ACC112 (cell line): ENCODE results near the gene TRIM45.
"Not testable (repeated sequence)": the region's sequence is repeated elsewhere in the genome, so short reads cannot be mapped to it uniquely, and the experiment has no call there.

Source experiments
- H2AFZ ChIP-seq: fragments of 200-600 bp; sonication (generic); one replicate; pipeline ENCODE4 v1.6.0; 2017; ENCODE audit warnings: antibody characterized with exemption, low read length; ENCODE audit not compliant: unreplicated experiment
- H3K27ac ChIP-seq: fragments of 200-600 bp; sonication (generic); 2 replicates; pipeline ENCODE4 v1.5.1; 2014; ENCODE audit warnings: low read depth, mild to moderate bottlenecking, antibody characterized with exemption, low read length, moderate library complexity
- H3K27me3 ChIP-seq: fragments of 200-600 bp; sonication (generic); 2 replicates; pipeline ENCODE4 v1.6.1; 2014; ENCODE audit warnings: mild to moderate bottlenecking, antibody characterized with exemption, low read length, moderate library complexity, mixed read lengths; ENCODE audit not compliant: insufficient read depth
- H3K36me3 ChIP-seq: fragments of 200-600 bp; sonication (generic); 2 replicates; pipeline ENCODE4 v1.6.1; 2016; ENCODE audit warnings: mild to moderate bottlenecking, antibody characterized with exemption, low read length, moderate library complexity, mixed read lengths; ENCODE audit not compliant: insufficient read depth
- H3K4me1 ChIP-seq: fragments of 200-600 bp; sonication (generic); one replicate; pipeline ENCODE4 v1.6.1; 2016; ENCODE audit warnings: low read length, mixed read lengths; ENCODE audit not compliant: insufficient read depth, unreplicated experiment, control insufficient read depth
- H3K4me3 ChIP-seq: fragments of 200-600 bp; sonication (generic); 2 replicates; pipeline ENCODE4 v1.5.1; 2014; ENCODE audit warnings: mild to moderate bottlenecking, low read depth, low read length
- H3K79me2 ChIP-seq: fragments of 200-600 bp; sonication (generic); one replicate; pipeline ENCODE4 v1.6.0; 2016; ENCODE audit warnings: low read length; ENCODE audit not compliant: control insufficient read depth, unreplicated experiment, insufficient read depth

TRIM45 gene, protein sequence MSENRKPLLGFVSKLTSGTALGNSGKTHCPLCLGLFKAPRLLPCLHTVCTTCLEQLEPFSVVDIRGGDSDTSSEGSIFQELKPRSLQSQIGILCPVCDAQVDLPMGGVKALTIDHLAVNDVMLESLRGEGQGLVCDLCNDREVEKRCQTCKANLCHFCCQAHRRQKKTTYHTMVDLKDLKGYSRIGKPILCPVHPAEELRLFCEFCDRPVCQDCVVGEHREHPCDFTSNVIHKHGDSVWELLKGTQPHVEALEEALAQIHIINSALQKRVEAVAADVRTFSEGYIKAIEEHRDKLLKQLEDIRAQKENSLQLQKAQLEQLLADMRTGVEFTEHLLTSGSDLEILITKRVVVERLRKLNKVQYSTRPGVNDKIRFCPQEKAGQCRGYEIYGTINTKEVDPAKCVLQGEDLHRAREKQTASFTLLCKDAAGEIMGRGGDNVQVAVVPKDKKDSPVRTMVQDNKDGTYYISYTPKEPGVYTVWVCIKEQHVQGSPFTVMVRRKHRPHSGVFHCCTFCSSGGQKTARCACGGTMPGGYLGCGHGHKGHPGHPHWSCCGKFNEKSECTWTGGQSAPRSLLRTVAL

DNA sequence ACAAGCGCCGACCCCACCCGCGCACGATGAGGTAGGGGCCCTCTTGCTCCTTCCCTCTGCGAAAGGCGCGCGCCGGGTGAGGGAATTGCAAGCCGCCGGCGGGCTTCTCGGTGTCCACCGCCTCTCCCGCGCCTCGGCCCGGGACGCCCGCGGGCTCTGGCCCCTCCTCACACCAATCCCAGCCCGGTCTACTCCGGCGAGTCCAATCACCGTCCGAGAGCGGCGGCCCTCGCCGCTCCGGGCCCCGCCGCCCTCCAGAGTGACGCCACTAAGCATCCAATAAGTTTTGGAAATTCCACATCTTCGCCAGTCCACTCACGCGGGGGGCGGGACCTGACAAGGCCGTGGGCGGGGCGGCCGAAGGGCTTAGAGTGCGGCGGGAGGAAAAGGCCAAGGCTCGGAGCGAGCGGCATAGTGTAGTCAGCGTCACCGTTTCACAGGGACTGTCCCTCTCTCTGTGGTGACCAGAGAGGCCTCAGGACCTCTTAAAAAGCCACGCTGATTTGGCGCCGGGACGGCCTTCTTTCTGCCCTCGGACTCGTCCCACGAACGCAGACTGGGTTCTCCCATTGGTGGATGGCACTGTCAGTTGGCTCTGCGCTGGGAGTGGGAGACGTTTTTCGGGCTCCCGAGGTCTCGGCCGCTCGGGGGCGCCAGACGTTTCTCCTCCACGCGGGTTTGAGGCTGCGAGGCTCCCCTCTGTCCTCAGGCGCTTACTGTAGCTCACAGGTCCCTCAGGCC, at the start of gene TRIM45:
TSS of gene TRIM45 (minus strand) at position 161 of the 741 bp plus-strand sequence. CDS start 548 bp downstream, outside the sequence.
- Histone ChIP-seq H3K4me1 (peaks cover 15% of the 10 kb centered on the region), H3K27ac (peak within 1 kb of the TSS; percentile 90), H2AFZ (peak within 1 kb of the TSS; percentile 99)

DNA sequence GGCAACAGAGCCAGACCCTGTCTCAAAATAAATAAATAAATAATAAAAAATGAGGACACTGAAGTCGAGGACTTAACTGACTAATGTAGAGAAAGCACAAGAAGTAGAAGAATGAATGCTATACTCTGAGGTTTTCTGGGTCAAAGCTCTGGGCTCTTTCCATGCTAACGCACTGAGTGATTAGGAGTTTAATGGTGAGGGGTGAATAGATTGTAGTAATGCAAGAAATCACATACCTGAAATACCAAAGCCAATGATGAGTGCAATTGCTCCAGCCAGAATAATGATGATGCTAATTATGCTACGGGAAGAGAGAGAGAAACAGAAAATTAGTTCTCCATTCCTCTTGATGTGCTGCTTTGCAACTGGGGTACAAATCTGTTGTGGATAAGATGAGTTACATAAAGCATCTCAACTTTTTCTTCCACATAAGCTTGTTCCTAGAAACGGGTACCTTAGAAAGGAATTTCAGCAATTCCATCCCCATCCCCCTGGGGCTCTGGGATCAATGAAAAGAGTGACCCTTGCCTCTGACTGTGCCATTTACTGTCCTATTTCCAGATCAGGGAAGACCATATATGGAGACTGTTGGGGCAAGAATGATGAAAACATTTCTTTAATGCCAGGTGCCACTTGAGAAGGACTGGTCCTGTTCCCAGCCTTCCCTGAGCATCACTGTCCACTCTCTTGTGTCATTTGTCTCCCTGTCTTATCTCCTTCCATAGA, 48.5 kb upstream of the TRIM45 start:
- H3K27me3 ChIP-seq, result no peaks in the 10 kb centered on the region
- no peak overlapping the region for H3K4me3 ChIP-seq
- no peak overlapping the region for H3K27ac ChIP-seq
- H3K79me2 ChIP-seq, result no peaks in the 10 kb centered on the region
- no peaks in the 10 kb centered on the region for H3K36me3 ChIP-seq
- H2AFZ ChIP-seq, result no peak overlapping the region
- peaks cover 12% of the 10 kb centered on the region for H3K4me1 ChIP-seq

More for the DNA sequence above, at the start of gene TRIM45:
- peak within 1 kb of the TSS; percentile 96 for H3K4me3 ChIP-seq
- peaks cover 5% of the 10 kb centered on the region for H3K27me3 ChIP-seq
- H3K36me3 ChIP-seq, result 0 out of 2 replicates have a peak, but pooled peaks cover 4% of the 10 kb centered on the region
- no peaks in the 10 kb centered on the region for H3K79me2 ChIP-seq

DNA sequence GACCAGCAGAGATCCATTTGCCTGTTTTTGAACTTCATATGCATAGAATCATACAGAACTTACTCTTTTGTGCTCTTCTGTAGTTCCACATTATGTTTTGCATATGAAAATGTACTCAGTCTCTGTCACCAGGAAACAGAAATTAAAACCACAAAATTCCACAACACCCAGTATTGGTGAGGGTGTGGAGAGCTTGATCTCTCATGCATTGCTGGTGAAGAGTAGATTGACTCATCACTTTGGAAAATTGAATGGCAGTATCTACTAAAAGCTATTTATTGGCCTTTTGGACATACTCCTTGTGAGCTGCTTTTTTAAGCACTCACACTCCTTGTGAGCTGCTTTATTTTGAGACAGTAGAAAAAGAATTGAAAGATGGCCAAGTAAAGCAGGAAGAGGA, 45.9 kb upstream of the TRIM45 start:
- Histone ChIP-seq H3K4me3 (no peak overlapping the region), H3K79me2 (no peaks in the 10 kb centered on the region)

DNA sequence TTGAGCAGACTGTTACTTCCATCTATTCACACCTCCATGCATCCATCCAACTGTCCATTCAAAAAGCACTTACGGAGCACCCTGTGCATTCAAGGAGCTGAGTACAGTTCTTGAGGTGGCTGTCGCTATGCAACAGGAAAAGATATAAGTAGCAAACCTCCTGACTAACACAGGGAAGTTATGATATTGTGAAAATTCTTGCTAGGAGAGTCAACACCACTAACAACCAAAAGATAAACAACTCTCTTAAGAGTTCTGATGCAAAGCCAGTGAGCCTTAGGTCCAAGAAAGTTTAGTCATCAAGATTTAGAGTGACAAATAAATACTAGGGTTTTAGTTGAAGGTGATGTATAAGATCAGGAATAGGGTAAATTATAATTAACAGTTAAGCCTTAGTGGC, 44.5 kb upstream of the TRIM45 start:
- peaks cover 4% of the 10 kb centered on the region for H3K27me3 ChIP-seq
- H3K4me1 ChIP-seq, result no peaks in the 10 kb centered on the region
- no peaks in the 10 kb centered on the region for H3K36me3 ChIP-seq
- H2AFZ ChIP-seq, result no peak overlapping the region
- no peak overlapping the region for H3K4me3 ChIP-seq
- H3K79me2 ChIP-seq, result no peaks in the 10 kb centered on the region
- peak overlapping the region; percentile 30; the same call in 1 of the 2 replicates for H3K27ac ChIP-seq

More for the DNA sequence above, 45.9 kb upstream of the TRIM45 start:
- Histone ChIP-seq H3K36me3 (no peaks in the 10 kb centered on the region), H3K27me3 (no peaks in the 10 kb centered on the region), H3K4me1 (peaks cover 10% of the 10 kb centered on the region), H2AFZ (no peak overlapping the region), H3K27ac (no peak overlapping the region)

DNA sequence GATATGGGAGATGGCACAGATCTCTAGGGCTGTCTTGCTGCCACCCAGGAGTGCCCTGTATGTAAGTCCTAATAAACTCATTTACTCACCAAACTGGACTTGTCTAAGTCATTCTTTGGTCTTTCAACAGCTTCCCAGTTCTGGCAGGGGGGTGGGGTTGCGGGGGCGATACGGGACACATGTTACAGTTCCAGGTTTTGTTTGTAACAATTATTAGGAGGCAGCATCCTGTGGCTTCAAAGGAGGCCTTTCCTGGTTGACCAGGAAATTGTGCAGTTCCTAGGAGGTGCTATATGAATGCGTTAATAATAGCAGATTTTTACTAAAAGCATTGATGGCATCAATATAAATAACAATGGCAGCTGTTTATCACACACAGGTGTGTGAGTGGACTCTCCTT, 42.7 kb upstream of the TRIM45 start:
- H3K27ac ChIP-seq, result no peak overlapping the region
- H3K4me3 ChIP-seq, result no peak overlapping the region
- no peaks in the 10 kb centered on the region for H3K79me2 ChIP-seq
- H3K27me3 ChIP-seq, result peaks cover 16% of the 10 kb centered on the region
- H2AFZ ChIP-seq, result no peak overlapping the region
- H3K4me1 ChIP-seq, result no peaks in the 10 kb centered on the region
- H3K36me3 ChIP-seq, result no peaks in the 10 kb centered on the region

DNA sequence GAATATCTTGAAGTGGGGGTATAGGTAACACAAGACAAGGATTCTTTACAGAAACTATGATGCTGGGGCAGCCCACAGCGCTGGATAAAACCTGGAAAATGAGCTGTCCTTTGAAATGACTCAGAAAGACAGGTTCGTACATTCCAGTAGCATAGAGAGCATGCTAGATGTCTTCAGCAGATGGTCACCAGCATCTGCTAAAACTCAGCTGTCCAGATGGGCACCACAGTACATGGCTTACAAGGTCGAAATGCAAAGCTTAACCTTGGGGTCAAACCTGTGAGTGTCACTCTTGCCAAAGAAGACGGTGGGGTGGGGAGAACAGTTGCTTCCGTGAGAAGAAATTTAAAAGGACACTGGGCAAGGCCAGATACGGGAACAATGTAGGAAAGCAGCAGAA, 41.3 kb upstream of the TRIM45 start:
- Histone ChIP-seq H3K27ac (no peak overlapping the region), H3K36me3 (no peaks in the 10 kb centered on the region), H3K79me2 (no peaks in the 10 kb centered on the region), H3K4me1 (no peaks in the 10 kb centered on the region), H2AFZ (no peak overlapping the region), H3K27me3 (peaks cover 16% of the 10 kb centered on the region), H3K4me3 (no peak overlapping the region)

DNA sequence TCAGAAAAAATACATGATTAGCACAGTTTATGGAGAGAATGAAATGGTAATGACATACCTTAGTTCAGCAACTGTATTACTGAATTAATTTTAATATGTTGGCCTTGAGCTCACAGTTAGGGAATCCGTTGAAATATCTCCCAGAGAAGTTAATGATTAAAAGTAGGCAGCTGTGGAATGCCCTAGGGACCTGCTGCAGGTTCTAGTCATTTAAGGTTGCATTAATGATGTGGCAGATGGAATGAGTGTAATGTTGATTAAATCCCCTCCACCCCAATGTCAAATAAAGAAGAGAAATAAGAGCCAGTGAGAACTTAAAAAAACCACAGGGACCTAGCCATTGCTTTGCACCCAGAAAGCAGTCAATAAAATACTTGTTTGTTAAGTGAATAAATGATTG, 40.3 kb upstream of the TRIM45 start:
- no peak overlapping the region for H3K4me3 ChIP-seq
- no peak overlapping the region for H2AFZ ChIP-seq
- no peaks in the 10 kb centered on the region for H3K79me2 ChIP-seq
- no peaks in the 10 kb centered on the region for H3K36me3 ChIP-seq
- H3K27ac ChIP-seq, result no peak overlapping the region
- peaks cover 16% of the 10 kb centered on the region for H3K27me3 ChIP-seq
- H3K4me1 ChIP-seq, result no peaks in the 10 kb centered on the region

DNA sequence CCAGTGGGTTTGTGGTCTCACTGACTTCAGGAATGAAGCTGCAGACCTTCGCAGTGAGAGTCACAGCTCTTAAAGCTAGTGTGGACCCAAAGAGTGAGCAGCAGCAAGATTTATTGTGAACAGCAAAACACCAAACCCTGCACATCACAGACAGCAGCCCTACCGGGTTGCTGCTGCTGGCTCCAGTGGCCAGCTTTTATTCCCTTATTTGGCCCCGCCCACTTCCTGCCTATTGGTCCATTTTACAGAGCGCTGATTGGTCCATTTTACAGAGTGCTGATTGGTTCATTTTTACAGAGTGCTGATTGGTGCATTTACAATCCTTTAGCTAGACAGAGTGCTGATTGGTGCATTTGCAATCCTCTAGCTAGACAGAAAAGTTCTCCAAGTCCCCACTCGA, 29.8 kb upstream of the TRIM45 start:
- not testable (repeated sequence) for H3K4me3 ChIP-seq, H2AFZ ChIP-seq, H3K79me2 ChIP-seq, H3K27ac ChIP-seq, H3K36me3 ChIP-seq, H3K27me3 ChIP-seq
- peaks cover 17% of the 10 kb centered on the region for H3K4me1 ChIP-seq

DNA sequence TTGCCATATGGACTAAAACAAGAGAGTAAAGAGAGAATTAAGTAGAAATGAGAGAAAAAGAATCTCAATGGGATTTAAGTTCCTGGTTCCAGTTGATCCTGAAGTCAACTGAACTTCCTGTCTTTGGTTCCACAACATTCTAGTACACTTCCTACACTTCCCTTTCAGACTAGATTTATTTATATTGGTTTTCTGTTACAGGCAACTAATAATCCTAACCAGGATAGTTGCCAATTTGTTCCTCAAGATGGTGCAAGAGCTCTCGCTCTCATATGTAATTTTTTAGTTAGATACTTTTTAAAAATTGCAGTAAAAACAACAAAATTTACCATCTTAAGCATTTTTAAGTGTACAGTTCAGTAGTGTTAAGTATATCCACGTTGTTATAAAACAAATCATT, 28.8 kb upstream of the TRIM45 start:
- Histone ChIP-seq H3K36me3 (no peaks in the 10 kb centered on the region), H3K27ac (no peak overlapping the region), H3K4me1 (peaks cover 23% of the 10 kb centered on the region), H3K4me3 (no peak overlapping the region), H3K27me3 (no peaks in the 10 kb centered on the region), H3K79me2 (no peaks in the 10 kb centered on the region), H2AFZ (no peak overlapping the region)

DNA sequence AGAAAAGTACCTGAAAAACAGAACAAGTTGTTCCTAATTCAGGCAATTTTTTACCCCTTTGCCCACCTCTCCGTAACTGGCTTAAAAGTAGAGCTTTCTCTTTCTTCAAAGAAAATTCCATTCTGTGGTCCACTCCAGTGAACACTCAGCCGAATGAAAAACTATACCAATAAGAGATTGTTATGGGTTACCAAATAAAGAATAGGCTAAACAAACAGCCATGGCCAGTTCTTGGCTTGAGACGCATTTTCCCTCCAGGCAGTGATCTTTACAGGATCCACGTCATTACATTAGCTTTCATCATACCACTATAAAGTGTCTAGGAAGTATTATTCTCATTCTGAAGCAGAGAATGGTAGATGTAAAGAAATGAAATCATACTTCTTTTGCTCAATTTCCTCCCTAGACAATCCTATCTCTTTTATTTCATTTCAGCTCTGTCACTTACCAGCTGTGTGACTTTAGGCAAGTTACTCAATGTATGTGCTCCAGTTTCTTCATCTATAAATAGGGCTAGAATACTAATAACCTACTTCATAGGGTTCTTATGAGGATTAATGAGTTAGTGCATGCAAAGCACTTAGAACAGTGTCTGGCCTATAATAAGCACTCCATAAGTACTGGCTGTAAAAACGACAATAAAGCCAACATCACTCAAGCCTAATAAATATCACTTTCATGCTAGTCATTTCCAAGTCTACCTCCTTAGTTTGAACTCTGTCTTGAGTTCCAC, 26.5 kb upstream of the TRIM45 start:
- Histone ChIP-seq H3K4me3 (no peak overlapping the region), H3K79me2 (no peaks in the 10 kb centered on the region), H3K36me3 (no peaks in the 10 kb centered on the region), H3K27ac (peak overlapping the region; percentile 83; the same call in 1 of the 2 replicates), H3K27me3 (no peaks in the 10 kb centered on the region), H3K4me1 (peaks cover 23% of the 10 kb centered on the region), H2AFZ (no peak overlapping the region)
